GM20431 (cell line): ENCODE results near the gene ADORA1.

Source experiments
- in situ Hi-C: fragments of 300-500 bp; cut with MseI, MboI; formaldehyde crosslinking; loops from one replicate; pipeline ENCODE4 v1.15.0; 2020; ENCODE audit warnings: low sequenced_read_pairs; ENCODE audit not compliant: unreplicated experiment

ADORA1 gene

GRCh38 chr1:203200916-203201315, 73.4 kb downstream of the ADORA1 start:
- in situ Hi-C loops, result no loop called here

- in situ Hi-C loops, result no loop called here
Measured at GRCh38 chr1:203201516-203202205, 74.1 kb downstream of the ADORA1 start.

- in situ Hi-C loops, result no loop called here
Measured at GRCh38 chr1:203202431-203203245, 75.1 kb downstream of the ADORA1 start.

GRCh38 chr1:203204756-203205155, 77.2 kb downstream of the ADORA1 start:
- in situ Hi-C loops, result no loop called here

- in situ Hi-C loops, result no loop called here
Measured at GRCh38 chr1:203206129-203206687, 78.7 kb downstream of the ADORA1 start.

- in situ Hi-C loops, result no loop called here
Measured at GRCh38 chr1:203207751-203208150, 80.2 kb downstream of the ADORA1 start.

- in situ Hi-C loops, result no loop called here
Measured at GRCh38 chr1:203208181-203208580, 80.7 kb downstream of the ADORA1 start.

GRCh38 chr1:203210350-203210749, 82.8 kb downstream of the ADORA1 start:
- in situ Hi-C loops, result loop anchor here (10.0 kb wide), 1 partner anchor 166 kb away; no protein-coding TSS in a partner anchor

- in situ Hi-C loops, result loop anchor here (10.0 kb wide), 1 partner anchor 166 kb away; no protein-coding TSS in a partner anchor
Measured at GRCh38 chr1:203210988-203211387, 83.5 kb downstream of the ADORA1 start.

GRCh38 chr1:203211812-203212211, 84.3 kb downstream of the ADORA1 start:
- in situ Hi-C loops, result loop anchor here (10.0 kb wide), 1 partner anchor 167 kb away; no protein-coding TSS in a partner anchor

- in situ Hi-C loops, result loop anchor here (10.0 kb wide), 1 partner anchor 168 kb away; no protein-coding TSS in a partner anchor
Measured at GRCh38 chr1:203213126-203213525, 85.6 kb downstream of the ADORA1 start.

- in situ Hi-C loops, result loop anchor here (10.0 kb wide), 1 partner anchor 170 kb away; no protein-coding TSS in a partner anchor
Measured at GRCh38 chr1:203214871-203215270, 87.3 kb downstream of the ADORA1 start.

- in situ Hi-C loops, result loop anchor here (10.0 kb wide), 1 partner anchor 171 kb away; no protein-coding TSS in a partner anchor
Measured at GRCh38 chr1:203215573-203215972, 88.0 kb downstream of the ADORA1 start.

- in situ Hi-C loops, result loop anchor here (10.0 kb wide), 1 partner anchor 172 kb away; no protein-coding TSS in a partner anchor
Measured at GRCh38 chr1:203216274-203217138, 89.0 kb downstream of the ADORA1 start.
